K562 (cell line): Measurements from ENCODE around the gene TEX51. TPM values are rescaled to one million over a fixed set of nuclear protein-coding genes. Genes with fewer than 3 reads are reported as not detected.
A peak's percentile ranks its signal among the peaks of the same experiment; 100 is the strongest.

Source experiments
- ATAC-seq: fragments of 200-7000 bp; cut with Tn5 transposase; 3 replicates; pipeline ENCODE4 v1.9.1; 2020; ENCODE audit warnings: moderate library complexity
- BruUV-seq: library from RNA; stranded (reverse); fragments of 400-500 nt; replicated peaks from 2 replicates; lab custom pipeline; 2021; lab: Mats Ljungman, UMichigan
- CTCF ChIA-PET: fragments of 300-600 bp; formaldehyde crosslinking; extraction: SDS; loops from one replicate; lab custom pipeline; 2021; ENCODE audit warnings: low intra/inter-chr PET ratio; lab: Yijun Ruan, JAX
- POLR2A ChIA-PET: fragments of 300-600, 350-650 bp; sonication (Branson Sonifier 250); formaldehyde crosslinking; extraction: SDS; loops from one replicate; lab custom pipeline; 2021; ENCODE audit warnings: antibody characterized with exemption, inconsistent platforms; lab: Yijun Ruan, JAX
- DNase-seq, 4 experiments: peaks; one replicate each; pipeline versions ENCODE4 v3.0.0 to v3.0.0-alpha.2; 2011 to 2018; ENCODE audit warnings: low spot score in 3 of 4, mixed read lengths in 3 of 4; ENCODE audit errors: extremely low read depth in 1 of 4
- FAIRE-seq: peaks from 2 replicates; lab custom pipeline; 2011; peaks lifted over from hg19 to GRCh38; lab: Jason Lieb, UNC
- H2AFZ ChIP-seq: 2 replicates; pipeline ENCODE4 v1.6.0; 2011; ENCODE audit warnings: low read depth, low read length, control low read depth, inconsistent platforms
- H3K27ac ChIP-seq: fragments of 200-600 bp; 3 replicates; pipeline ENCODE4 v1.8.0; 2011; ENCODE audit warnings: low read depth, mild to moderate bottlenecking, control low read depth, inconsistent platforms, low read length, moderate library complexity, mixed read lengths; ENCODE audit errors: extremely low read depth
- H3K27me3 ChIP-seq, 2 experiments: fragments of 300-600 bp in 1 of 2; 2 replicates in 1 of 2; 3 replicates in 1 of 2; pipeline versions ENCODE4 v1.6.0 to v1.8.0; 2011; ENCODE audit warnings: inconsistent platforms in 2 of 2, low read length in 2 of 2, mild to moderate bottlenecking in 1 of 2, mixed read lengths in 1 of 2, moderate library complexity in 1 of 2; ENCODE audit not compliant: control insufficient read depth in 2 of 2, insufficient read depth in 2 of 2
- H3K36me3 ChIP-seq: fragments of 300-600 bp; 3 replicates; pipeline ENCODE4 v1.8.0; 2011; ENCODE audit warnings: mild to moderate bottlenecking, low read length, inconsistent platforms; ENCODE audit not compliant: control insufficient read depth, insufficient read depth
- H3K4me1 ChIP-seq, 2 experiments: fragments of 200-600 bp in 1 of 2; replicated peaks in 1 of 2; 2 replicates in 1 of 2; 3 replicates in 1 of 2; pipeline versions ENCODE4 v1.5.1 to v1.8.0; 2011; ENCODE audit warnings: inconsistent platforms in 2 of 2, low read length in 2 of 2, mild to moderate bottlenecking in 1 of 2, mixed read lengths in 1 of 2, moderate library complexity in 1 of 2; ENCODE audit not compliant: control insufficient read depth in 2 of 2, insufficient read depth in 2 of 2
- H3K4me2 ChIP-seq: 2 replicates; pipeline ENCODE4 v1.6.1; 2011; ENCODE audit warnings: low read length, control low read depth, inconsistent platforms, mixed read lengths; ENCODE audit not compliant: insufficient read depth
- H3K4me3 ChIP-seq: fragments of 200-600 bp; sonication (generic), shearing (Covaris generic); 2 replicates; pipeline ENCODE4 v1.5.1; 2016; ENCODE audit warnings: control low read depth, inconsistent platforms
- H3K79me2 ChIP-seq: fragments of 200-600 bp; 3 replicates; pipeline ENCODE4 v1.8.0; 2011; ENCODE audit warnings: low read length, inconsistent platforms; ENCODE audit not compliant: control insufficient read depth, insufficient read depth
- H3K9ac ChIP-seq, 2 experiments: 2 replicates each; pipeline versions ENCODE4 v1.6.0 to v1.6.1; 2011; ENCODE audit warnings: low read depth in 2 of 2, low read length in 2 of 2, control low read depth in 1 of 2, inconsistent platforms in 1 of 2, mild to moderate bottlenecking in 1 of 2, mixed read lengths in 1 of 2; ENCODE audit not compliant: insufficient read depth in 1 of 2
- H3K9me1 ChIP-seq: one replicate; pipeline ENCODE4 v1.6.0; 2011; ENCODE audit warnings: inconsistent platforms, mild to moderate bottlenecking, low read length, moderate library complexity; ENCODE audit not compliant: control insufficient read depth, insufficient read depth
- H3K9me3 ChIP-seq: replicated peaks from 2 replicates; pipeline ENCODE4 v1.5.1; 2011; ENCODE audit warnings: low read depth, low read length, inconsistent platforms; ENCODE audit not compliant: control insufficient read depth, insufficient read depth
- H4K20me1 ChIP-seq: replicated peaks from 2 replicates; pipeline ENCODE4 v1.6.1; 2011; ENCODE audit warnings: low read length, inconsistent platforms, mixed read lengths; ENCODE audit not compliant: control insufficient read depth, insufficient read depth
- NFIC ChIP-seq: fragments of 450-650 bp; IDR thresholded peaks from 2 replicates; pipeline ENCODE4 v1.6.1; 2017; ENCODE audit warnings: mild to moderate bottlenecking, inconsistent platforms
- NFIX ChIP-seq: fragments of 250-450 bp; sonication (Bioruptor Pico); IDR thresholded peaks from 2 replicates; pipeline ENCODE4 v1.4.0; 2020; ENCODE audit warnings: low read depth, mild to moderate bottlenecking, moderate library complexity
- POLR2AphosphoS2 ChIP-seq: IDR thresholded peaks from 2 replicates; pipeline ENCODE4 v1.6.1; 2012; ENCODE audit warnings: low read length, improper control_type of control experiment
- WGBS: fragments of 100-300 bp; shearing (Covaris generic); methylation state at CpG from one replicate; pipeline ENCODE4 v1.1.6; 2016; ENCODE audit warnings: low coverage, mixed read lengths; ENCODE audit not compliant: insufficient coverage; ENCODE audit errors: missing lambda C conversion rate; 5-methylcytosine and 5-hydroxymethylcytosine counted together
- in situ Hi-C: fragments of 300-500 bp; cut with MboI; formaldehyde crosslinking; loops from 4 replicates; pipeline ENCODE4 v1.15.0; 2018; ENCODE audit warnings: inconsistent platforms, mixed read lengths
- intact Hi-C: fragments of 100-400 bp; cut with micrococcal nuclease; formaldehyde crosslinking; loops from 2 replicates; pipeline ENCODE4 v1.14.2; 2022
- polyA plus RNA-seq, 8 experiments: library from polyadenylated mRNA; depleted of rRNA in 4 of 8; stranded (reverse) in 5 of 8; unstranded in 3 of 8; fragments of >200 nt; fragmentation: Nextera tagmentation in 2 of 8; fragmentation: Illumina TruSeq in 1 of 8; extraction: Ambion mirVana in 2 of 8; extraction: Trizol in 1 of 8; gene quantifications; 2 replicates each; pipeline versions ENCODE4 v1.2.1 to v1.2.3, GENCODE V29; 2011 to 2014; ENCODE audit warnings: inconsistent platforms in 1 of 8, missing spikeins in 1 of 8
- total RNA-seq, 7 experiments: library from RNA; depleted of rRNA in 6 of 7; stranded (reverse); fragments of >200 nt in 6 of 7; fragmentation: Illumina TruSeq in 2 of 7; extraction: Trizol in 2 of 7; gene quantifications; 2 replicates each; pipeline versions ENCODE4 v1.2.1 to v1.2.3, GENCODE V29; 2011 to 2021; ENCODE audit warnings: low replicate concordance in 1 of 7

Gene TEX51
- total and polyA plus RNA-seq, 9 of the 15 experiments (the other 6 are each of a cell fraction or from before 2014, with no cell fraction given) = not detected

DNA sequence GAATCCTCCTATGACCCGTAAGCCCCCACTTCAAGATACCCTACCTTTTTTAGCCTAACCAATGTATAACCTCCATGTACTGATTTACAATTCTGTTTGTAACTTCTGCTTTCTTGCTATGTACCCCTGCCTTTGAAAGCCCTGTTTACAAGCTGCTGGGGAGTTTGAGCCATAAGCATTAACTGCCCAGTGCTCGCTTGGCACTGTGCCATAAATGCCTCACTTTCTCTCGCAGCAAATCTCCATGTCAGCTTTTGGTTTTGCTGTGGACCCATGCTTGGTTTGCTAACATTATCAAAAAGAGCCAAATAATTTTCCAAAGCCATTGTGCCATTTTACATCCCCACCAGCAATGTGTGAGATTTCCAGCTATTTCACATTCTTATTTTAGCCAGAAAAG, 51.8 kb downstream of the TEX51 start:
- WGBS = 0% methylated on average over 3 of the region's 3 CpGs

More for the DNA sequence above, 51.8 kb downstream of the TEX51 start:
- no peak for FAIRE-seq
- in situ Hi-C loops = no loop called here
- TF ChIP-seq NFIX (CRISPR knock-in tag) = peak; percentile 76
- TF ChIP-seq POLR2AphosphoS2 = no peak
- peak; percentile 92 for TF ChIP-seq NFIC
- TF ChIP-seq, all 486 proteins: peak for 2
- Histone ChIP-seq H3K9me1 (no peaks in the 10 kb centered on the region), H3K9me3 (no peaks in the 10 kb centered on the region), H3K4me2 (no peak overlapping the region), H3K27ac (no peak overlapping the region), H3K9ac (no peak overlapping the region), H3K79me2 (no peaks in the 10 kb centered on the region), H3K27me3 (no peaks in the 10 kb centered on the region; a peak in 1 of 5 replicates), H3K4me3 (no peak overlapping the region), H3K36me3 (no peaks in the 10 kb centered on the region), H2AFZ (no peak overlapping the region), H4K20me1 (no peaks in the 10 kb centered on the region), H3K4me1 (no peaks in the 10 kb centered on the region)
- CTCF ChIA-PET = no interaction called here
- no peak for ATAC-seq
- DNase-seq = no peak
- no TSS peak for BruUV-seq
- intact Hi-C loops = no loop called here
- POLR2A ChIA-PET = no interaction called here

Other genes with a start within 250 kb of the TEX51 start
- 282 and 367 TPM in 2 replicates for gene GYPC, start 242.7 kb upstream of the TEX51 start, total RNA-seq (2014; rRNA removed)
- 121 and 155 TPM in 2 replicates for gene GYPC, start 242.7 kb upstream of the TEX51 start, total RNA-seq (2014; rRNA removed; fragmentation: Illumina TruSeq; extraction: Trizol)
- 174 and 181 TPM in 2 replicates for gene GYPC, start 242.7 kb upstream of the TEX51 start, total RNA-seq (2015; rRNA removed; fragmentation: Illumina TruSeq; extraction: Trizol)
- gene GYPC, start 242.7 kb upstream of the TEX51 start, total RNA-seq (2021) = 194 and 210 TPM in 2 replicates
- 241 and 252 TPM in 2 replicates for gene GYPC, start 242.7 kb upstream of the TEX51 start, polyA plus RNA-seq (2011; rRNA removed)
- 202 and 211 TPM in 2 replicates for gene GYPC, start 242.7 kb upstream of the TEX51 start, polyA plus RNA-seq (2014; fragmentation: Illumina TruSeq; extraction: Trizol)
- gene GYPC, start 242.7 kb upstream of the TEX51 start, polyA plus RNA-seq (2014; fragmentation: Nextera tagmentation; extraction: Ambion mirVana) = 10 to 100 TPM; 50.6 to 53.7 TPM
- gene GYPC, start 242.7 kb upstream of the TEX51 start, polyA plus RNA-seq (2014; rRNA removed) = 229 and 299 TPM in 2 replicates
- 2.0 and 3.2 TPM in 2 replicates for gene BIN1, start 208.3 kb downstream of the TEX51 start, total RNA-seq (2014; rRNA removed)
- 0.10 and 0.22 TPM in 2 replicates for gene BIN1, start 208.3 kb downstream of the TEX51 start, total RNA-seq (2014; rRNA removed; fragmentation: Illumina TruSeq; extraction: Trizol)
- gene BIN1, start 208.3 kb downstream of the TEX51 start, total RNA-seq (2015; rRNA removed; fragmentation: Illumina TruSeq; extraction: Trizol) = 0.62 and 0.79 TPM in 2 replicates
- 1.7 and 2.8 TPM in 2 replicates for gene BIN1, start 208.3 kb downstream of the TEX51 start, total RNA-seq (2021)
- 0.47 and 1.5 TPM in 2 replicates for gene BIN1, start 208.3 kb downstream of the TEX51 start, polyA plus RNA-seq (2011; rRNA removed)
- 0.97 and 2.2 TPM in 2 replicates for gene BIN1, start 208.3 kb downstream of the TEX51 start, polyA plus RNA-seq (2014; fragmentation: Illumina TruSeq; extraction: Trizol)
- gene BIN1, start 208.3 kb downstream of the TEX51 start, polyA plus RNA-seq (2014; fragmentation: Nextera tagmentation; extraction: Ambion mirVana) = under 1 TPM in 1 of 2 experiments, not detected in 1; 0.04 TPM
- 1.6 and 2.2 TPM in 2 replicates for gene BIN1, start 208.3 kb downstream of the TEX51 start, polyA plus RNA-seq (2014; rRNA removed)